SU-DHL-6 (cell line): Measurements from ENCODE around the gene GYG1.

Experiments
- H2AFZ ChIP-seq: fragments of 200-600 bp; sonication (generic); 2 replicates; pipeline ENCODE4 v1.6.1; 2014; ENCODE audit warnings: low read depth, mild to moderate bottlenecking, moderate library complexity, mixed read lengths, antibody characterized with exemption, low read length; ENCODE audit not compliant: severe bottlenecking
- H3F3A ChIP-seq: fragments of 200-600 bp; shearing (Covaris generic); 2 replicates; pipeline ENCODE4 v1.6.0; 2016; ENCODE audit warnings: antibody characterized with exemption, mild to moderate bottlenecking; ENCODE audit not compliant: insufficient read depth
- H3K27ac ChIP-seq: fragments of 200-600 bp; sonication (generic); 2 replicates; pipeline ENCODE4 v1.5.1; 2016; ENCODE audit warnings: low read depth, mild to moderate bottlenecking, low read length, moderate library complexity, mixed read lengths
- H3K27me3 ChIP-seq: fragments of 200-600 bp; sonication (generic), shearing (Covaris generic); 2 replicates; pipeline ENCODE4 v1.6.0; 2014; ENCODE audit warnings: mild to moderate bottlenecking, low read length
- H3K36me3 ChIP-seq: fragments of 200-600 bp; sonication (generic); 2 replicates; pipeline ENCODE4 v1.6.1; 2014; ENCODE audit warnings: mild to moderate bottlenecking, low read length, mixed read lengths
- H3K4me2 ChIP-seq: fragments of 300-600, 200-600 bp; shearing (Covaris generic), sonication (generic); 2 replicates; pipeline ENCODE4 v1.6.0; 2014; ENCODE audit warnings: low read length, low read depth, mild to moderate bottlenecking; ENCODE audit not compliant: poor library complexity, severe bottlenecking
- H3K4me3 ChIP-seq: fragments of 200-600 bp; sonication (generic); 2 replicates; pipeline ENCODE4 v1.5.1; 2014; ENCODE audit warnings: antibody characterized with exemption, low read length, mild to moderate bottlenecking, mixed read lengths; ENCODE audit not compliant: insufficient read depth, poor library complexity, severe bottlenecking
- H3K79me2 ChIP-seq: fragments of 200-600 bp; sonication (generic); 2 replicates; pipeline ENCODE4 v1.6.1; 2014; ENCODE audit warnings: mild to moderate bottlenecking, low read length, moderate library complexity; ENCODE audit not compliant: insufficient read depth
- H3K9ac ChIP-seq: fragments of 200-600 bp; sonication (generic); 2 replicates; pipeline ENCODE4 v1.7.0; 2014; ENCODE audit warnings: mild to moderate bottlenecking, low read length
- H3K9me2 ChIP-seq: fragments of 200-600 bp; sonication (generic); replicated peaks from 2 replicates; pipeline ENCODE4 v1.6.1; 2014; ENCODE audit warnings: low read length; ENCODE audit not compliant: insufficient read depth
- H3K9me3 ChIP-seq: fragments of 200-600 bp; sonication (generic); 2 replicates; pipeline ENCODE4 v1.6.1; 2014; ENCODE audit warnings: low read length, mixed read lengths; ENCODE audit not compliant: insufficient read depth
- H4K20me1 ChIP-seq: fragments of 200-600 bp; sonication (generic); 2 replicates; pipeline ENCODE4 v1.6.1; 2014; ENCODE audit warnings: low read depth, mild to moderate bottlenecking, antibody characterized with exemption, low read length, moderate library complexity, mixed read lengths
- EZH2phosphoT487 ChIP-seq: fragments of 200-600 bp; sonication (generic), shearing (Covaris generic); conservative IDR thresholded peaks from 2 replicates; pipeline ENCODE4 v1.6.1; 2018; ENCODE audit warnings: mild to moderate bottlenecking, antibody characterized with exemption, low read length, moderate library complexity, mixed read lengths
- TF ChIP-seq, protein P1 (sequence below): fragments of 200-600 bp; sonication (generic); IDR thresholded peaks from one replicate; pipeline ENCODE4 v1.5.1; 2017; ENCODE audit warnings: antibody characterized with exemption, mild to moderate bottlenecking, low read length, moderate library complexity; ENCODE audit not compliant: insufficient read depth, poor library complexity, severe bottlenecking

GYG1 gene

DNA sequence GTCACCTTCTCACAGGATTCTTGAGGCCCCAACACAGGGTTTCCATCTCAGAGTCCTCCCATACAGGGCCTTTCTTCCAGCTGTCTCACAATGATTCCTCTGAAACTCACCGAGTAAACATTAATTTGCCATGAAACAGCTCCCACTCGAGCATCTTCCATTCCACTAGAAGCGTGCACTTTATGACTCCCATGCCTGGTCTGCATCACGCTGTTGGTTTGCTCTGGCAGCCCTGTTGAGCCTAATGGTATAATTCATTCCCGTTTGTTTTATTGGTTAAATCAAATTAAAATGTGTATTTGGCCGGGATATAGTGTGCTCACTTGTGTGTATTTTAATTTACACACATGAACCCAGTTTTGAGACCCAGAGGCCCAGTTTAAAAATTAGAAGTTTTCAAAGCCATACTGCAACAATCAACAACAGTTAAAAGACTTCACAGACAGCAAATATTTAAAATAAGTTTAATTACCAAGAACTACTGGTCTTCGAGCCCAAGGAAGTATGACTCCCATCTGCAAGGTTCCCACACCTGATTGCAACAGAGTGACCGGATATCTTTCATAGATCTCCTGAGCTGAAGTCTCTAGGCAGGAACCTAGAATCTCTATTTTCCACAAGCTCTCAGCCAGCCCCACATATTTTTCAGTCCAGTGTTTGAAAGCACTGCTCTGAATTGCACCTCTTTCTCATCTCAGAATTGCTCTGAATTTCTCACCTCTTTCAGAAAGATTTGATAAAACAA lies 42.3 kb upstream of the GYG1 start:
- Histone ChIP-seq H3K9me3 (no peaks in the 10 kb centered on the region), H3K9me2 (no peaks in the 10 kb centered on the region), H3F3A (no peaks in the 10 kb centered on the region), H3K4me3 (no peak overlapping the region), H3K27ac (no peak overlapping the region), H3K4me2 (no peak overlapping the region), H3K36me3 (no peaks in the 10 kb centered on the region), H2AFZ (no peak overlapping the region), H4K20me1 (no peaks in the 10 kb centered on the region), H3K27me3 (no peaks in the 10 kb centered on the region), H3K9ac (no peak overlapping the region), H3K79me2 (no peaks in the 10 kb centered on the region)
- TF ChIP-seq EZH2phosphoT487 = no peak
- TF ChIP-seq, protein P1, sequence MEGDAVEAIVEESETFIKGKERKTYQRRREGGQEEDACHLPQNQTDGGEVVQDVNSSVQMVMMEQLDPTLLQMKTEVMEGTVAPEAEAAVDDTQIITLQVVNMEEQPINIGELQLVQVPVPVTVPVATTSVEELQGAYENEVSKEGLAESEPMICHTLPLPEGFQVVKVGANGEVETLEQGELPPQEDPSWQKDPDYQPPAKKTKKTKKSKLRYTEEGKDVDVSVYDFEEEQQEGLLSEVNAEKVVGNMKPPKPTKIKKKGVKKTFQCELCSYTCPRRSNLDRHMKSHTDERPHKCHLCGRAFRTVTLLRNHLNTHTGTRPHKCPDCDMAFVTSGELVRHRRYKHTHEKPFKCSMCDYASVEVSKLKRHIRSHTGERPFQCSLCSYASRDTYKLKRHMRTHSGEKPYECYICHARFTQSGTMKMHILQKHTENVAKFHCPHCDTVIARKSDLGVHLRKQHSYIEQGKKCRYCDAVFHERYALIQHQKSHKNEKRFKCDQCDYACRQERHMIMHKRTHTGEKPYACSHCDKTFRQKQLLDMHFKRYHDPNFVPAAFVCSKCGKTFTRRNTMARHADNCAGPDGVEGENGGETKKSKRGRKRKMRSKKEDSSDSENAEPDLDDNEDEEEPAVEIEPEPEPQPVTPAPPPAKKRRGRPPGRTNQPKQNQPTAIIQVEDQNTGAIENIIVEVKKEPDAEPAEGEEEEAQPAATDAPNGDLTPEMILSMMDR = no peak

- Histone ChIP-seq H3K9me3 (no peaks in the 10 kb centered on the region), H3K9me2 (no peaks in the 10 kb centered on the region), H3K36me3 (no peaks in the 10 kb centered on the region), H4K20me1 (no peaks in the 10 kb centered on the region), H3K4me3 (no peak overlapping the region), H2AFZ (no peak overlapping the region), H3K27me3 (no peaks in the 10 kb centered on the region), H3F3A (no peaks in the 10 kb centered on the region), H3K79me2 (no peaks in the 10 kb centered on the region), H3K27ac (no peak overlapping the region), H3K9ac (no peak overlapping the region), H3K4me2 (no peak overlapping the region)
- TF ChIP-seq EZH2phosphoT487 = no peak
- TF ChIP-seq, protein P1 = no peak
Observed at GRCh38 chr3:148950806-148951205, 40.5 kb upstream of the GYG1 start.

- H3K79me2 ChIP-seq = no peaks in the 10 kb centered on the region
- no peaks in the 10 kb centered on the region for H3K27me3 ChIP-seq
- H3K9ac ChIP-seq = no peak overlapping the region
- H3K9me3 ChIP-seq = no peaks in the 10 kb centered on the region
- H3K36me3 ChIP-seq = no peaks in the 10 kb centered on the region
- no peak overlapping the region for H2AFZ ChIP-seq
- H3K4me3 ChIP-seq = no peak overlapping the region
- no peaks in the 10 kb centered on the region for H3K9me2 ChIP-seq
- TF ChIP-seq, protein P1 = no peak
- no peak for TF ChIP-seq EZH2phosphoT487
- no peaks in the 10 kb centered on the region for H3F3A ChIP-seq
- H3K4me2 ChIP-seq = no peak overlapping the region
- no peaks in the 10 kb centered on the region for H4K20me1 ChIP-seq
- H3K27ac ChIP-seq = no peak overlapping the region
Observed at GRCh38 chr3:148951599-148952361, 39.6 kb upstream of the GYG1 start.
